ENCODE measurements around the gene FKBP1A.

Gene FKBP1A

GRCh38 chr20:1429143-1429728, 36.4 kb upstream of the FKBP1A start:
- no peak for DNase-seq (ENCODE audit: insufficient read length)
- no peak for FAIRE-seq
- TF ChIP-seq TAF1 (IDR thresholded peaks at IDR 0.05; ENCODE audit: borderline replicate concordance, low read depth, low read length): no peak
- TF ChIP-seq POLR2A (IDR thresholded peaks at IDR 0.05; ENCODE audit: low read depth, low read length): no peak
- TF ChIP-seq POLR2AphosphoS5 (IDR thresholded peaks at IDR 0.05; ENCODE audit: low read depth, low read length): no peak

GRCh38 chr20:1427457-1428054, 34.7 kb upstream of the FKBP1A start:
- TF ChIP-seq TAF1 (IDR thresholded peaks at IDR 0.05; ENCODE audit: borderline replicate concordance, low read depth, low read length) (no peak), POLR2AphosphoS5 (IDR thresholded peaks at IDR 0.05; ENCODE audit: low read depth, low read length) (no peak), POLR2A (IDR thresholded peaks at IDR 0.05; ENCODE audit: low read depth, low read length) (no peak)
- FAIRE-seq: no peak
- no peak for DNase-seq (ENCODE audit: insufficient read length)

- DNase-seq (ENCODE audit: insufficient read length): no peak
- no peak for FAIRE-seq
- TF ChIP-seq TAF1 (IDR thresholded peaks at IDR 0.05; ENCODE audit: borderline replicate concordance, low read depth, low read length): no peak
- no peak for TF ChIP-seq POLR2AphosphoS5 (IDR thresholded peaks at IDR 0.05; ENCODE audit: low read depth, low read length)
- no peak for TF ChIP-seq POLR2A (IDR thresholded peaks at IDR 0.05; ENCODE audit: low read depth, low read length)
Observed at GRCh38 chr20:1426231-1426849, 33.5 kb upstream of the FKBP1A start.

- TF ChIP-seq POLR2AphosphoS5 (IDR thresholded peaks at IDR 0.05; ENCODE audit: low read depth, low read length) (no peak), TAF1 (IDR thresholded peaks at IDR 0.05; ENCODE audit: borderline replicate concordance, low read depth, low read length) (no peak), POLR2A (IDR thresholded peaks at IDR 0.05; ENCODE audit: low read depth, low read length) (no peak)
- no peak for FAIRE-seq
- no peak for DNase-seq (ENCODE audit: insufficient read length)
Observed at GRCh38 chr20:1424336-1424735, 31.5 kb upstream of the FKBP1A start.

- FAIRE-seq (no peak), DNase-seq (ENCODE audit: insufficient read length) (no peak)
- TF ChIP-seq POLR2A (IDR thresholded peaks at IDR 0.05; ENCODE audit: low read depth, low read length) (no peak), POLR2AphosphoS5 (IDR thresholded peaks at IDR 0.05; ENCODE audit: low read depth, low read length) (no peak), TAF1 (IDR thresholded peaks at IDR 0.05; ENCODE audit: borderline replicate concordance, low read depth, low read length) (no peak)
Observed at GRCh38 chr20:1423625-1424106, 30.8 kb upstream of the FKBP1A start.

GRCh38 chr20:1423206-1423605, 30.4 kb upstream of the FKBP1A start:
- TF ChIP-seq POLR2AphosphoS5 (IDR thresholded peaks at IDR 0.05; ENCODE audit: low read depth, low read length): no peak
- no peak for TF ChIP-seq TAF1 (IDR thresholded peaks at IDR 0.05; ENCODE audit: borderline replicate concordance, low read depth, low read length)
- TF ChIP-seq POLR2A (IDR thresholded peaks at IDR 0.05; ENCODE audit: low read depth, low read length): no peak
- FAIRE-seq (no peak), DNase-seq (ENCODE audit: insufficient read length) (no peak)

- no peak for FAIRE-seq
- TF ChIP-seq TAF1 (IDR thresholded peaks at IDR 0.05; ENCODE audit: borderline replicate concordance, low read depth, low read length): no peak
- TF ChIP-seq POLR2AphosphoS5 (IDR thresholded peaks at IDR 0.05; ENCODE audit: low read depth, low read length): no peak
- no peak for TF ChIP-seq POLR2A (IDR thresholded peaks at IDR 0.05; ENCODE audit: low read depth, low read length)
- no peak for DNase-seq (ENCODE audit: insufficient read length)
Observed at GRCh38 chr20:1422753-1423152, 29.9 kb upstream of the FKBP1A start.

- DNase-seq (ENCODE audit: insufficient read length): no peak
- TF ChIP-seq POLR2A (IDR thresholded peaks at IDR 0.05; ENCODE audit: low read depth, low read length): no peak
- FAIRE-seq: no peak
Observed at GRCh38 chr20:1420066-1420465, 27.2 kb upstream of the FKBP1A start.

- DNase-seq (ENCODE audit: insufficient read length) (no peak), FAIRE-seq (no peak)
- TF ChIP-seq POLR2AphosphoS5 (IDR thresholded peaks at IDR 0.05; ENCODE audit: low read depth, low read length) (no peak), TAF1 (IDR thresholded peaks at IDR 0.05; ENCODE audit: borderline replicate concordance, low read depth, low read length) (no peak)
Observed at GRCh38 chr20:1418350-1418749, 25.5 kb upstream of the FKBP1A start.

GRCh38 chr20:1417790-1418189, 24.9 kb upstream of the FKBP1A start:
- DNase-seq (ENCODE audit: insufficient read length) (no peak), FAIRE-seq (no peak)
- no peak for TF ChIP-seq TAF1 (IDR thresholded peaks at IDR 0.05; ENCODE audit: borderline replicate concordance, low read depth, low read length)
- no peak for TF ChIP-seq POLR2A (IDR thresholded peaks at IDR 0.05; ENCODE audit: low read depth, low read length)
- no peak for TF ChIP-seq POLR2AphosphoS5 (IDR thresholded peaks at IDR 0.05; ENCODE audit: low read depth, low read length)

GRCh38 chr20:1417273-1417672, 24.4 kb upstream of the FKBP1A start:
- FAIRE-seq (no peak), DNase-seq (ENCODE audit: insufficient read length) (no peak)
- TF ChIP-seq POLR2A (IDR thresholded peaks at IDR 0.05; ENCODE audit: low read depth, low read length) (no peak), TAF1 (IDR thresholded peaks at IDR 0.05; ENCODE audit: borderline replicate concordance, low read depth, low read length) (no peak), POLR2AphosphoS5 (IDR thresholded peaks at IDR 0.05; ENCODE audit: low read depth, low read length) (no peak)

Measured in GM12892 (cell line).